Measurements from ENCODE around the gene B4GALT2. TPM values are rescaled to one million over a fixed set of nuclear protein-coding genes. Genes with fewer than 3 reads are reported as not detected.

The B4GALT2 gene
- total and polyA plus RNA-seq, 9 of the 15 experiments (the other 6 are each of a cell fraction or from before 2014, with no cell fraction given), result 1.3 to 86.8 (median 43.8) TPM

DNA sequence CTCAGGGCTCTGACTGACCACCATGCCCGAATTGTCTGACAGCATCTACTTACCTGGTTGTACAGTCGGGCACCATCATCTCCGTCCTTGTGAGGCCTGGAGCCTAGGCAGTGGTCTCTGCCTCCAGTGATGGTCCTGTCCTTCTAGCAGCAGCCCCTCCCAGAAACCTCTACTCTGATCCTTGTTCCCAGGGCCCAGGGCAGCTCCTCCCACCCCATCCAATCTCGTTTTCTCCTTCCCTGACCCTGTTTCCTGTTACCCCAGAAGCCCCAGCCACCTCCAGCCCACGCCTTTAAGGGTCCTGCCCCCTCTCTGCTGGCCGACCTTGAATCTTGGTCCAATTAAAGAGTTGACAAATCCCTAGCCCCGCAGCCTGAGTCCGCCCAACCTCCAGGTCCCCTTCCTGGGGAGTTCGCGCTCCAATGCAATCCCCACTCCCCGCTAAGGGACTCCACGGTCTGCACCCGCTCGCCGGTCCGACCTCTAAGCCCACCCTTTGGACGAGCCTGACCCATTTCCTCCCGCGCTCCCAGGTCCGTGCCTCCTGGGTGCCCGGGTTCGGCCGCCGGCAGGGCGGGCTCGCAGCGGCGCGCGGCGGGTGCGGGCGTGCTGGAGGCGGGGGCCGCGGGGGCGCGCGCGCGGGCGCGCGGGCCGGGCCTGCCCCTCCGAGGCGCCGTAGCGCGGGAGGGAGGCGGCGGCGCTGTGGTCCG, at the start of gene B4GALT2 (continued):
- TF ChIP-seq, protein P1, sequence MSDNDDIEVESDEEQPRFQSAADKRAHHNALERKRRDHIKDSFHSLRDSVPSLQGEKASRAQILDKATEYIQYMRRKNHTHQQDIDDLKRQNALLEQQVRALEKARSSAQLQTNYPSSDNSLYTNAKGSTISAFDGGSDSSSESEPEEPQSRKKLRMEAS (CRISPR knock-in tag; IDR thresholded peaks at IDR 0.05), result no peak
- no peak for TF ChIP-seq MCM2 (IDR thresholded peaks at IDR 0.05; ENCODE audit: low read depth)
- TF ChIP-seq NEUROD1 (IDR thresholded peaks at IDR 0.05; ENCODE audit: borderline replicate concordance, low read depth, low read length, partially characterized antibody), result no peak
- no peak for TF ChIP-seq TCFL5 (CRISPR knock-in tag; conservative IDR thresholded peaks at IDR 0.05)
- TF ChIP-seq, protein P2, sequence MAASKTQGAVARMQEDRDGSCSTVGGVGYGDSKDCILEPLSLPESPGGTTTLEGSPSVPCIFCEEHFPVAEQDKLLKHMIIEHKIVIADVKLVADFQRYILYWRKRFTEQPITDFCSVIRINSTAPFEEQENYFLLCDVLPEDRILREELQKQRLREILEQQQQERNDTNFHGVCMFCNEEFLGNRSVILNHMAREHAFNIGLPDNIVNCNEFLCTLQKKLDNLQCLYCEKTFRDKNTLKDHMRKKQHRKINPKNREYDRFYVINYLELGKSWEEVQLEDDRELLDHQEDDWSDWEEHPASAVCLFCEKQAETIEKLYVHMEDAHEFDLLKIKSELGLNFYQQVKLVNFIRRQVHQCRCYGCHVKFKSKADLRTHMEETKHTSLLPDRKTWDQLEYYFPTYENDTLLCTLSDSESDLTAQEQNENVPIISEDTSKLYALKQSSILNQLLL (CRISPR knock-in tag; IDR thresholded peaks at IDR 0.05; ENCODE audit: borderline replicate concordance), result no peak
- TF ChIP-seq, protein P3, sequence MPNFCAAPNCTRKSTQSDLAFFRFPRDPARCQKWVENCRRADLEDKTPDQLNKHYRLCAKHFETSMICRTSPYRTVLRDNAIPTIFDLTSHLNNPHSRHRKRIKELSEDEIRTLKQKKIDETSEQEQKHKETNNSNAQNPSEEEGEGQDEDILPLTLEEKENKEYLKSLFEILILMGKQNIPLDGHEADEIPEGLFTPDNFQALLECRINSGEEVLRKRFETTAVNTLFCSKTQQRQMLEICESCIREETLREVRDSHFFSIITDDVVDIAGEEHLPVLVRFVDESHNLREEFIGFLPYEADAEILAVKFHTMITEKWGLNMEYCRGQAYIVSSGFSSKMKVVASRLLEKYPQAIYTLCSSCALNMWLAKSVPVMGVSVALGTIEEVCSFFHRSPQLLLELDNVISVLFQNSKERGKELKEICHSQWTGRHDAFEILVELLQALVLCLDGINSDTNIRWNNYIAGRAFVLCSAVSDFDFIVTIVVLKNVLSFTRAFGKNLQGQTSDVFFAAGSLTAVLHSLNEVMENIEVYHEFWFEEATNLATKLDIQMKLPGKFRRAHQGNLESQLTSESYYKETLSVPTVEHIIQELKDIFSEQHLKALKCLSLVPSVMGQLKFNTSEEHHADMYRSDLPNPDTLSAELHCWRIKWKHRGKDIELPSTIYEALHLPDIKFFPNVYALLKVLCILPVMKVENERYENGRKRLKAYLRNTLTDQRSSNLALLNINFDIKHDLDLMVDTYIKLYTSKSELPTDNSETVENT (CRISPR knock-in tag; IDR thresholded peaks at IDR 0.05), result no peak
- TF ChIP-seq, protein P4, sequence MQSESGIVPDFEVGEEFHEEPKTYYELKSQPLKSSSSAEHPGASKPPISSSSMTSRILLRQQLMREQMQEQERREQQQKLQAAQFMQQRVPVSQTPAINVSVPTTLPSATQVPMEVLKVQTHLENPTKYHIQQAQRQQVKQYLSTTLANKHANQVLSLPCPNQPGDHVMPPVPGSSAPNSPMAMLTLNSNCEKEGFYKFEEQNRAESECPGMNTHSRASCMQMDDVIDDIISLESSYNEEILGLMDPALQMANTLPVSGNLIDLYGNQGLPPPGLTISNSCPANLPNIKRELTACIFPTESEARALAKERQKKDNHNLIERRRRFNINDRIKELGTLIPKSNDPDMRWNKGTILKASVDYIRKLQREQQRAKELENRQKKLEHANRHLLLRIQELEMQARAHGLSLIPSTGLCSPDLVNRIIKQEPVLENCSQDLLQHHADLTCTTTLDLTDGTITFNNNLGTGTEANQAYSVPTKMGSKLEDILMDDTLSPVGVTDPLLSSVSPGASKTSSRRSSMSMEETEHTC (IDR thresholded peaks at IDR 0.05), result no peak
- no peak for TF ChIP-seq ZC3H4 (CRISPR knock-in tag; IDR thresholded peaks at IDR 0.05; ENCODE audit: borderline replicate concordance)
- no peak for TF ChIP-seq HMG20B (CRISPR knock-in tag; IDR thresholded peaks at IDR 0.05)
- TF ChIP-seq ZNF174 (CRISPR knock-in tag; IDR thresholded peaks at IDR 0.05), result no peak
- TF ChIP-seq, protein P5, sequence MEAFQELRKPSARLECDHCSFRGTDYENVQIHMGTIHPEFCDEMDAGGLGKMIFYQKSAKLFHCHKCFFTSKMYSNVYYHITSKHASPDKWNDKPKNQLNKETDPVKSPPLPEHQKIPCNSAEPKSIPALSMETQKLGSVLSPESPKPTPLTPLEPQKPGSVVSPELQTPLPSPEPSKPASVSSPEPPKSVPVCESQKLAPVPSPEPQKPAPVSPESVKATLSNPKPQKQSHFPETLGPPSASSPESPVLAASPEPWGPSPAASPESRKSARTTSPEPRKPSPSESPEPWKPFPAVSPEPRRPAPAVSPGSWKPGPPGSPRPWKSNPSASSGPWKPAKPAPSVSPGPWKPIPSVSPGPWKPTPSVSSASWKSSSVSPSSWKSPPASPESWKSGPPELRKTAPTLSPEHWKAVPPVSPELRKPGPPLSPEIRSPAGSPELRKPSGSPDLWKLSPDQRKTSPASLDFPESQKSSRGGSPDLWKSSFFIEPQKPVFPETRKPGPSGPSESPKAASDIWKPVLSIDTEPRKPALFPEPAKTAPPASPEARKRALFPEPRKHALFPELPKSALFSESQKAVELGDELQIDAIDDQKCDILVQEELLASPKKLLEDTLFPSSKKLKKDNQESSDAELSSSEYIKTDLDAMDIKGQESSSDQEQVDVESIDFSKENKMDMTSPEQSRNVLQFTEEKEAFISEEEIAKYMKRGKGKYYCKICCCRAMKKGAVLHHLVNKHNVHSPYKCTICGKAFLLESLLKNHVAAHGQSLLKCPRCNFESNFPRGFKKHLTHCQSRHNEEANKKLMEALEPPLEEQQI (IDR thresholded peaks at IDR 0.05), result no peak
- no peak for TF ChIP-seq RCOR1 (IDR thresholded peaks at IDR 0.05; ENCODE audit: borderline replicate concordance in 1 of 2, low read depth in 2 of 2, low read length in 2 of 2)
- TF ChIP-seq MYBL2 (IDR thresholded peaks at IDR 0.05; ENCODE audit: low read depth), result no peak
- no peak for TF ChIP-seq MYBL2 (CRISPR knock-in tag; IDR thresholded peaks at IDR 0.05; ENCODE audit: borderline replicate concordance)
- no peak for TF ChIP-seq FOXJ3 (CRISPR knock-in tag; IDR thresholded peaks at IDR 0.05)
- TF ChIP-seq NRF1 (conservative IDR thresholded peaks at IDR 0.05 in 1 of 2, IDR thresholded peaks at IDR 0.05 in 1 of 2), result 0 out of 4 replicates have a peak, but pooled peaks of 1 of the 2 experiments have one; percentile 16
- TF ChIP-seq KDM4B (IDR thresholded peaks at IDR 0.05; ENCODE audit: borderline replicate concordance in 2 of 2, low read depth in 1 of 2), result no peak
- TF ChIP-seq GTF2A2 (tag; IDR thresholded peaks at IDR 0.05), result no peak
- no peak for TF ChIP-seq NR2C2 (CRISPR knock-in tag; IDR thresholded peaks at IDR 0.05)
- TF ChIP-seq NR2C2 (tag; IDR thresholded peaks at IDR 0.05), result no peak
- no peak for TF ChIP-seq ZNF408 (CRISPR knock-in tag; IDR thresholded peaks at IDR 0.05; ENCODE audit: low read depth)

Data from K562 (cell line).